Urothelium cell line (cell line): ENCODE results near the gene CERT1.
"Not testable (repeated sequence)": the region's sequence is repeated elsewhere in the genome, so short reads cannot be mapped to it uniquely, and the experiment has no call there.

ENCODE experiments used
- DNase-seq: peaks from one replicate; pipeline ENCODE4 v3.0.0; 2011; ENCODE audit warnings: low spot score, mixed read lengths
- FAIRE-seq: peaks from 2 replicates; lab custom pipeline; 2011; peaks lifted over from hg19 to GRCh38; lab: Jason Lieb, UNC

The CERT1 gene

GRCh38 chr5:75358117-75358516 lies 153.3 kb downstream of the CERT1 start:
- FAIRE-seq (no peak), DNase-seq (no peak)

- DNase-seq (no peak), FAIRE-seq (no peak)
Measured at GRCh38 chr5:75356719-75357118, 154.7 kb downstream of the CERT1 start.

- FAIRE-seq (no peak), DNase-seq (no peak)
Measured at GRCh38 chr5:75355236-75355635, 156.2 kb downstream of the CERT1 start.

- DNase-seq (no peak), FAIRE-seq (no peak)
Measured at GRCh38 chr5:75351139-75351926, 160.1 kb downstream of the CERT1 start.

GRCh38 chr5:75349663-75350062 lies 161.8 kb downstream of the CERT1 start:
- DNase-seq (no peak), FAIRE-seq (no peak)

- FAIRE-seq (no peak), DNase-seq (no peak)
Measured at GRCh38 chr5:75348241-75348640, 163.2 kb downstream of the CERT1 start.

GRCh38 chr5:75342836-75343235 lies 168.6 kb downstream of the CERT1 start:
- DNase-seq, result no peak
- FAIRE-seq, result no peak

GRCh38 chr5:75341934-75342333 lies 169.5 kb downstream of the CERT1 start:
- FAIRE-seq (no peak), DNase-seq (no peak)

GRCh38 chr5:75340714-75341478 lies 170.5 kb downstream of the CERT1 start:
- FAIRE-seq, result no peak

GRCh38 chr5:75338408-75338807 lies 173.0 kb downstream of the CERT1 start:
- no peak for DNase-seq
- no peak for FAIRE-seq

More at GRCh38 chr5:75340714-75341478, 170.5 kb downstream of the CERT1 start:
- no peak for DNase-seq

- FAIRE-seq, result no peak
- DNase-seq, result peak; percentile 10
Measured at GRCh38 chr5:75337366-75338021, 173.9 kb downstream of the CERT1 start.

- DNase-seq, result peak; percentile 96
- FAIRE-seq, result peak; percentile 63
Measured at GRCh38 chr5:75336615-75337336, 174.7 kb downstream of the CERT1 start, which contains the start of gene HMGCR. Gene HMGCR (plus strand): TSS chr5:75337220. CDS start chr5:75342606, 5,386 bp downstream.

GRCh38 chr5:75335952-75336614 lies 175.3 kb downstream of the CERT1 start:
- FAIRE-seq (no peak), DNase-seq (peak; percentile 60)

- FAIRE-seq (no peak), DNase-seq (no peak)
Measured at GRCh38 chr5:75335486-75335885, 175.9 kb downstream of the CERT1 start.

GRCh38 chr5:75334413-75334812 lies 177.0 kb downstream of the CERT1 start:
- DNase-seq, result not testable (repeated sequence)

GRCh38 chr5:75333759-75334158 lies 177.7 kb downstream of the CERT1 start:
- not testable (repeated sequence) for DNase-seq, FAIRE-seq

More at GRCh38 chr5:75334413-75334812, 177.0 kb downstream of the CERT1 start:
- FAIRE-seq, result not testable (repeated sequence)

GRCh38 chr5:75331095-75332090 lies 180.0 kb downstream of the CERT1 start:
- FAIRE-seq, result no peak

GRCh38 chr5:75330404-75330803 lies 181.0 kb downstream of the CERT1 start:
- no peak for FAIRE-seq
- no peak for DNase-seq

More at GRCh38 chr5:75331095-75332090, 180.0 kb downstream of the CERT1 start:
- DNase-seq, result no peak
